Neuronal stem cell (in vitro differentiated cells): ENCODE data around the gene ZNF592.

Experiments
- DNase-seq: peaks from one replicate; pipeline ENCODE4 v3.0.0-alpha.2; 2013; ENCODE audit warnings: low spot score
- H2AFZ ChIP-seq: one replicate; pipeline ENCODE4 v1.6.1; 2013; ENCODE audit warnings: mild to moderate bottlenecking, low read length, inconsistent platforms
- H2AK5ac ChIP-seq: 2 replicates; pipeline ENCODE4 v1.6.1; 2013; ENCODE audit warnings: low read depth, mild to moderate bottlenecking, inconsistent platforms, low read length, moderate library complexity, mixed read lengths
- H2BK120ac ChIP-seq: 2 replicates; pipeline ENCODE4 v1.6.1; 2013; ENCODE audit warnings: low read depth, mild to moderate bottlenecking, inconsistent platforms, low read length, moderate library complexity, mixed read lengths
- H2BK12ac ChIP-seq: one replicate; pipeline ENCODE4 v1.6.1; 2013; ENCODE audit warnings: low read length, inconsistent platforms
- H2BK15ac ChIP-seq: 2 replicates; pipeline ENCODE4 v1.6.1; 2013; ENCODE audit warnings: mild to moderate bottlenecking, low read length, inconsistent platforms, mixed read lengths
- H2BK5ac ChIP-seq: one replicate; pipeline ENCODE4 v1.6.1; 2013; ENCODE audit warnings: inconsistent platforms, mild to moderate bottlenecking, low read length, moderate library complexity
- H3K14ac ChIP-seq: one replicate; pipeline ENCODE4 v1.6.1; 2013; ENCODE audit warnings: low read length, inconsistent platforms
- H3K18ac ChIP-seq: 2 replicates; pipeline ENCODE4 v1.6.1; 2013; ENCODE audit warnings: low read length, inconsistent platforms
- H3K23ac ChIP-seq: 2 replicates; pipeline ENCODE4 v1.6.1; 2013; ENCODE audit warnings: low read depth, mild to moderate bottlenecking, mixed read lengths, low read length, inconsistent platforms; ENCODE audit not compliant: poor library complexity
- H3K27ac ChIP-seq: replicated peaks from 3 replicates; pipeline ENCODE4 v1.5.1; 2013; ENCODE audit warnings: low read length, inconsistent platforms
- H3K27me3 ChIP-seq, 3 experiments: 2 replicates each; pipeline ENCODE4 v1.6.1; 2013; ENCODE audit warnings: low read length in 3 of 3, mild to moderate bottlenecking in 2 of 3, inconsistent platforms in 1 of 3, low read depth in 1 of 3, mixed read lengths in 1 of 3, moderate library complexity in 1 of 3; ENCODE audit not compliant: control insufficient read depth in 3 of 3, insufficient read depth in 3 of 3
- H3K36me3 ChIP-seq, 2 donors: replicated peaks in 1 of 2; 2 replicates each; pipeline ENCODE4 v1.6.1; 2013; ENCODE audit warnings: low read length in 2 of 2; ENCODE audit not compliant: control insufficient read depth in 2 of 2, insufficient read depth in 2 of 2
- H3K4ac ChIP-seq: 2 replicates; pipeline ENCODE4 v1.6.1; 2013; ENCODE audit warnings: inconsistent platforms, mild to moderate bottlenecking, low read length, moderate library complexity
- H3K4me1 ChIP-seq, 2 donors: 1 replicate in 1 of 2; 2 replicates in 1 of 2; pipeline ENCODE4 v1.6.1; 2013; ENCODE audit warnings: low read length in 2 of 2, low read depth in 1 of 2; ENCODE audit not compliant: control insufficient read depth in 2 of 2, insufficient read depth in 1 of 2
- H3K4me2 ChIP-seq: one replicate; pipeline ENCODE4 v1.6.1; 2013; ENCODE audit warnings: mild to moderate bottlenecking, low read length, inconsistent platforms; ENCODE audit not compliant: insufficient read depth, poor library complexity, severe bottlenecking
- H3K4me3 ChIP-seq, 2 donors: 2 replicates each; pipeline ENCODE4 v1.5.1; 2013; ENCODE audit warnings: low read length in 2 of 2, mild to moderate bottlenecking in 2 of 2, inconsistent platforms in 1 of 2, moderate library complexity in 1 of 2
- H3K79me1 ChIP-seq: one replicate; pipeline ENCODE4 v1.6.1; 2013; ENCODE audit warnings: low read depth, mild to moderate bottlenecking, inconsistent platforms, low read length, moderate library complexity
- H3K9ac ChIP-seq: one replicate; pipeline ENCODE4 v1.6.1; 2013; ENCODE audit warnings: mild to moderate bottlenecking, low read depth, low read length, inconsistent platforms; ENCODE audit not compliant: poor library complexity
- H3K9me3 ChIP-seq, 2 donors: replicated peaks in 1 of 2; 2 replicates each; pipeline versions ENCODE3 to v1.6.1; 2013; ENCODE audit warnings: low read length in 2 of 2, mild to moderate bottlenecking in 2 of 2, inconsistent platforms in 1 of 2, low read depth in 1 of 2, mixed read lengths in 1 of 2, moderate library complexity in 1 of 2; ENCODE audit not compliant: control insufficient read depth in 2 of 2, insufficient read depth in 1 of 2
- H4K8ac ChIP-seq: one replicate; pipeline ENCODE4 v1.6.1; 2013; ENCODE audit warnings: low read depth, mild to moderate bottlenecking, inconsistent platforms, low read length, moderate library complexity
- H4K91ac ChIP-seq: one replicate; pipeline ENCODE4 v1.6.1; 2013; ENCODE audit warnings: low read length, low read depth, mild to moderate bottlenecking, inconsistent platforms; ENCODE audit not compliant: poor library complexity
- WGBS, 2 donors: extraction: QIAGEN DNeasy Blood & Tissue Kit; methylation state at CpG; one replicate each; pipeline ENCODE4 v1.1.7; 2013; ENCODE audit warnings: missing lambda C conversion rate in 2 of 2, mixed read lengths in 1 of 2; ENCODE audit not compliant: insufficient read length in 2 of 2, insufficient replicate concordance in 1 of 2; ENCODE audit errors: extremely low coverage in 2 of 2; 5-methylcytosine and 5-hydroxymethylcytosine counted together

The ZNF592 gene

GRCh38 chr15:84755736-84756527 lies 7.5 kb downstream of the ZNF592 start:
- Histone ChIP-seq H2AK5ac (no peak overlapping the region), H3K18ac (no peak overlapping the region), H4K8ac (no peak overlapping the region), H3K9me3 (no peaks in the 10 kb centered on the region), H3K27me3 (no peaks in the 10 kb centered on the region), H2BK120ac (no peak overlapping the region), H2AFZ (no peak overlapping the region), H3K36me3 (peaks cover 0 to 5% of the 10 kb centered on the region in 2 donors), H2BK12ac (no peak overlapping the region), H3K4me2 (no peak overlapping the region), H3K4me3 (no peak overlapping the region), H3K9ac (no peak overlapping the region), H3K14ac (no peak overlapping the region), H2BK15ac (no peak overlapping the region), H3K23ac (no peak overlapping the region), H3K79me1 (no peaks in the 10 kb centered on the region), H3K27ac (no peak overlapping the region), H2BK5ac (no peak overlapping the region), H3K4ac (no peak overlapping the region), H3K4me1 (peaks cover under 1 to 6% of the 10 kb centered on the region in 2 donors), H4K91ac (no peak overlapping the region)
- WGBS, 2 donors: no CpG with 5 or more reads among the region's 1 CpG
- no peak for DNase-seq

- no peak overlapping the region for H2AK5ac ChIP-seq
- H2BK120ac ChIP-seq: no peak overlapping the region
- WGBS, 2 donors: no CpG with 5 or more reads among the region's 1 CpG
- H3K23ac ChIP-seq: no peak overlapping the region
- H4K8ac ChIP-seq: no peak overlapping the region
- no peak overlapping the region for H3K27ac ChIP-seq
- H3K79me1 ChIP-seq: peaks cover 4% of the 10 kb centered on the region
- no peak overlapping the region for H3K4ac ChIP-seq
- no peak for DNase-seq
- no peak overlapping the region for H2BK12ac ChIP-seq
- no peak overlapping the region for H3K4me3 ChIP-seq
- H3K4me1 ChIP-seq: peaks cover 0 to 6% of the 10 kb centered on the region in 2 donors
- H3K27me3 ChIP-seq: no peaks in the 10 kb centered on the region
- H4K91ac ChIP-seq: no peak overlapping the region
- no peak overlapping the region for H3K4me2 ChIP-seq
- H2BK5ac ChIP-seq: no peak overlapping the region
- H3K18ac ChIP-seq: no peak overlapping the region
- H2BK15ac ChIP-seq: no peak overlapping the region
- no peaks in the 10 kb centered on the region for H3K9me3 ChIP-seq
- H3K14ac ChIP-seq: no peak overlapping the region
- H3K36me3 ChIP-seq: peaks cover 0 to 2% of the 10 kb centered on the region in 2 donors
- H3K9ac ChIP-seq: no peak overlapping the region
- H2AFZ ChIP-seq: no peak overlapping the region
Measured at GRCh38 chr15:84759018-84759417, 10.6 kb downstream of the ZNF592 start.

DNA sequence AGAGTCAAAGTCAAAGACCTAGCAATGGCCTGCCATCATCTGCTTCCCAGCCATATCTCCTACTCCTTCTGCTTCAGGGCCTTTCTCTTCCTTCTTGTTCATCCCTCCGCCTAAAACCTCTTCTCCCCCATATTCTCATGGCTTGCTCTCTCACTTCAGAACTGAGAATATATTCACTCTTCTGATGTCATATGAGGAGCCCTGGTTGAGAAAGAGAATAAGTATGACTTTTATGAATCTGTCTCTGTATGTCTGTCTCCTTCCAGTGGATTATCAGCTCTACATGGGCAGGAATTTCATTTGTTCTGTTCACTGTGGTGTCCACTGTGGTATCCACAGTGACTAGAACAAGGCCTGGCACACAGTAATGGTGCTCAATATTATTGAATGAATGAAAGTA lies 11.8 kb downstream of the ZNF592 start:
- H2AK5ac ChIP-seq: no peak overlapping the region
- H4K8ac ChIP-seq: no peak overlapping the region
- no peak overlapping the region for H3K27ac ChIP-seq
- H2BK12ac ChIP-seq: no peak overlapping the region
- no CpG with 5 or more reads among the region's 1 CpG for WGBS, 2 donors
- H3K4me2 ChIP-seq: no peak overlapping the region
- peak overlapping the region; percentile 14 for H4K91ac ChIP-seq
- H3K36me3 ChIP-seq: peaks cover 0 to 14% of the 10 kb centered on the region in 2 donors
- DNase-seq: no peak
- H3K9ac ChIP-seq: no peak overlapping the region
- H3K4me1 ChIP-seq: peaks cover 0 to 6% of the 10 kb centered on the region in 2 donors
- peaks cover 5% of the 10 kb centered on the region for H3K79me1 ChIP-seq
- no peaks in the 10 kb centered on the region for H3K9me3 ChIP-seq
- H2BK120ac ChIP-seq: no peak overlapping the region
- H3K23ac ChIP-seq: no peak overlapping the region
- no peak overlapping the region for H3K4ac ChIP-seq
- no peak overlapping the region for H2AFZ ChIP-seq
- H3K4me3 ChIP-seq: no peak overlapping the region
- H3K27me3 ChIP-seq: no peaks in the 10 kb centered on the region
- H3K18ac ChIP-seq: no peak overlapping the region
- H2BK15ac ChIP-seq: no peak overlapping the region
- H2BK5ac ChIP-seq: no peak overlapping the region
- H3K14ac ChIP-seq: no peak overlapping the region

DNA sequence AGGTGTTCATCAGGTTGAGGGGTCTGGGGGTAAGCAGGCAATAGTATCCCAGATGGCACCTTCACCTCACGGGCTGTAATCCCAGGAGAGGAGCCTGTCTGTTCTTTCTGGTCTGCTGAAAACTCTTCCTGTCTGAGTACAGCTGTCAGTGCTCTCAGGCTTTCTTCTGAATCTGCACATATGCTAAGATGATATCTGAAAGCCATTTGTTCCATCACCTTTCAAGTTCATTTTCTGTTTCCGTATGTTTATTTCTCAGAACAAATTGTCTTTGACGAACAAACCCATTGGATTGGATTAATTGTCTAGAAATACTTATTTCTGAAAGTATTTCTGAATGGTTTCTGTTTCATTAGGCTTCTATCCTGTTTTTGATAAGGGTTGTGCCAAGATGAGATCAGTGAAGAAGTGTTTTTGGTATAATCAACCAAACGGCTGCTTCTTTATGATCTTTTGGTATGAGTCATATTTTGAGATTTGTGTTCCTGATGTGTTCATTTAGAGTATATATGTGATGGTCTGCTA lies 13.3 kb downstream of the ZNF592 start:
- Histone ChIP-seq H3K4me1 (peaks cover 0 to 6% of the 10 kb centered on the region in 2 donors), H2BK5ac (no peak overlapping the region), H3K9ac (no peak overlapping the region), H2BK12ac (no peak overlapping the region), H3K4ac (no peak overlapping the region), H2AFZ (no peak overlapping the region), H3K4me2 (no peak overlapping the region), H3K9me3 (no peaks in the 10 kb centered on the region), H3K14ac (no peak overlapping the region), H3K18ac (no peak overlapping the region), H3K27ac (no peak overlapping the region), H2BK120ac (no peak overlapping the region), H4K91ac (no peak overlapping the region), H3K36me3 (peaks cover 0 to 28% of the 10 kb centered on the region in 2 donors), H2AK5ac (no peak overlapping the region), H3K79me1 (peaks cover 5% of the 10 kb centered on the region), H3K4me3 (no peak overlapping the region), H2BK15ac (no peak overlapping the region), H3K23ac (no peak overlapping the region), H4K8ac (no peak overlapping the region), H3K27me3 (no peaks in the 10 kb centered on the region)
- DNase-seq: no peak
- WGBS, 2 donors: no CpG with 5 or more reads among the region's 4 CpGs
